ENCODE data around the gene SRGAP2B.
"Not testable (repeated sequence)": the region's sequence is repeated elsewhere in the genome, so short reads cannot be mapped to it uniquely, and the experiment has no call there.

The SRGAP2B gene

DNA sequence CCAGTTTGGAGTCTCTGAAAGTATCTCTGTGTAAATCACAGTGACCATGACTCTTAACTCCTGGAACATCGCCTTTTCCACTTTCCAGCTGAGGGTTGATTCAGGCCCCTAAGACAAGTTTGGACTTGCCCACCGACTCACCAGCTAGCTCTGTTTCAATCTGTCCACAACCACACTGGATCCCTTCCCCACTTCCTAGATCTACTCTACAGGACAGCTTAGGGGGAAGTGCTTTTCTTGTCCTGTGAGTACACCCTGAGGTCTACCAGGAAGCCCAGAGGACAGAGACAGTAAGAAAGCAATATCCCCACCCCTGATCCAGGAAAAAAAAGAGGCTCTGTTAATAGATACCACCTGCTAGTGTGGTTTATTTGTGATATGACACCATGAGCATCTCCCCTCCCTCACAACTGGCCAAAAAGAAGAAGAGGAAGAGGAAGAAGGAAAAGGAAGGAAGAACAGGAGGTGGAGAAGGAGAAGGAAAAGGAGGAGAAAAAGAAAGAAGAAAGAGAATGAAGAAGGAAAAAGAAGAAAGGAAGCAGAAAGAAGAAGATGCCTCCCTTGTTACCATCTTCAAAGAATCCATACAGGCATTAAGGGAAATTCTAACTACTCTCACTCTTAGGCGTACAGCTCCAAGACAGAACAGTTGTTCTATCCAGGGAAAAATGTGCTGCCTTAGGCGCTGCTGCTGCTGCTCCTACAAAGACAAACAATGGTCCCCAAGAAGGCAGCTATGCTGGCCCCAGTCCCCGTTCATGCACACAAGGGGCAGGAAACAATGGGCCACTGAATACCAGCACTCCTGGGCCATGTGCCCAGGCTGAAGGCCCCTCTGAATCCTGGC, 96.8 kb downstream of the SRGAP2B start:
- not testable (repeated sequence) for DNase-seq (ENCODE audit: low read depth)

DNA sequence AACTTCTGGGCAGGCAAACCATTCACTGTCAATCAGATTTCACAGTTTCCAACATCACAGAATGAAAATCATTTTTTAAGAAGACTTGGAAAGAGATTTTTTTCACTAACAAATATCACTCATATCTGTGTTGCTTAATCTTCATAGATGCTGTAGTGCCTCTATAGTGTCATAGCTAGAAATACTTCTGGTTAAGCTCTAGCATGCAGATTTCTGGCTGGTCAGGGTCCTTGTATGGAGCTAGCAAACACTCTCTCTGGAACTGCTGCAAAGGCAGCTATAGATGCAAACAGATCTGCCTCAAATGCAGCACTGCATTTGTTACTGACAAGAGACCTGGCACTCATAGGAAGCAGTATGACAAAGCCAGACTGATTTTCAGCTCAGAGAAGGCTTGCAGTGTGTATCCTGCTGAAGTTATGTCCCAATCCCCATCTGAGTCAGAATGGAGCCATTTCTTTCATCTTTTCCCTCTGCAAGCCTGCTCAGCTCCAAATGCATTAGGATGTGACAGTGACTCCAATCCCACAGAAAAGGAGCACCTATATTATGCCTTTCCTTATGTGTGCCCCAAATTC, 99.2 kb downstream of the SRGAP2B start:
- DNase-seq (ENCODE audit: low read depth), result peak; percentile 4

DNA sequence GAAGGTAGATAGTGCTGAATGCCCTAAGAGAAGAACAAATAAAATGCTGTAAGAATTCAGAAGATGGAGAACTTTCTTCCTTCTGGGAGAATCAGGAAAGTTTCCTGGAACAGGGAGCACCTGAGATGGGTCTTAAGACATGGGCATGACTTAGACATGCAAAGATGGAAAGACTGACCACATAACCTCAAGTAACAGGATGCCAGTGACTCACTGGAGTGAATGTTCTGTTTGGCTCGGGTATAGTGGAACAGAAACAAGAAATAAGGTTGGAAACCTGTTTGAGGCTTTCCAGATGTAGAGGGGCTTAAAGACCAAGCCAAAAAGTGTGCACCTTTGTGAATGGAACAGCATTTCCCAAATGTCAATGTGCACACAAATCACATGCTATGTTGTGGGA, 102.2 kb downstream of the SRGAP2B start:
- DNase-seq (ENCODE audit: low read depth), result peak; percentile 51

DNA sequence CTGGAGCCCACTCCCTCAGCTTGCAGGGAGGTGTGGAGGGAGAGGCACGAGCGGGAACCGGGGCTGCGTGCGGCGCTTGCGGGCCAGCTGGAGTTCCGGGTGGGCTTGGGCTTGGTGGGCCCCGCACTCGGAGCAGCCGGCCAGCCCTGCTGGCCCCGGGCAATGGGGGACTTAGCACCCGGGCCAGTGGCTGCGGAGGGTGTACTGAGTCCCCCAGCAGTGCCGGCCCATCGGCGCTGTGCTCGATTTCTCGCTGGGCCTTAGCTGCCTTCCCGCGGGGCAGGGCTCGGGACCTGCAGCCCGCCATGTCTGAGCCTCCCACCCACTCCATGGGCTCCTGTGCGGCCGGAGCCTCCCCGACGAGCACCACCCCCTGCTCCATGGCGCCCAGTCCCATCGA, 104.5 kb downstream of the SRGAP2B start:
- not testable (repeated sequence) for DNase-seq (ENCODE audit: low read depth)

DNA sequence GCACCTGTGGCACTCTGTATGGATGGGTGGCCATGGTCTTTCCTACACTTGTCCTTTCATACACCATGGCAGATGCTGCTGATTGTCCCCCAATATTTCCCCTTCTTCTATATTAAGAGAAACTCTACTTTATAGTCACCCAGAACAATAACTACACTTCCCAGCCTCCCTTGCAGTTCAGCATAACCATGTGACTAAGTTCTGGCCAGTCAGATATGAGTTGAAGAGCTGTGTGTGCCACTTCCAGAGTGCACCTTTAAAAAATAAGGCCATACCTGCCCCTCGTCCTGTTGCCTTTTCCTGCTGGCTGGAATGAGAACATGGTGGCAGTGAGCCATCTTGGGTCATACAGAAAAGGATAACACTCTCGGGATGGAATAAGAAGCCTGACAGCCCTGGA, 108.0 kb downstream of the SRGAP2B start:
- not testable (repeated sequence) for DNase-seq (ENCODE audit: low read depth)

DNA sequence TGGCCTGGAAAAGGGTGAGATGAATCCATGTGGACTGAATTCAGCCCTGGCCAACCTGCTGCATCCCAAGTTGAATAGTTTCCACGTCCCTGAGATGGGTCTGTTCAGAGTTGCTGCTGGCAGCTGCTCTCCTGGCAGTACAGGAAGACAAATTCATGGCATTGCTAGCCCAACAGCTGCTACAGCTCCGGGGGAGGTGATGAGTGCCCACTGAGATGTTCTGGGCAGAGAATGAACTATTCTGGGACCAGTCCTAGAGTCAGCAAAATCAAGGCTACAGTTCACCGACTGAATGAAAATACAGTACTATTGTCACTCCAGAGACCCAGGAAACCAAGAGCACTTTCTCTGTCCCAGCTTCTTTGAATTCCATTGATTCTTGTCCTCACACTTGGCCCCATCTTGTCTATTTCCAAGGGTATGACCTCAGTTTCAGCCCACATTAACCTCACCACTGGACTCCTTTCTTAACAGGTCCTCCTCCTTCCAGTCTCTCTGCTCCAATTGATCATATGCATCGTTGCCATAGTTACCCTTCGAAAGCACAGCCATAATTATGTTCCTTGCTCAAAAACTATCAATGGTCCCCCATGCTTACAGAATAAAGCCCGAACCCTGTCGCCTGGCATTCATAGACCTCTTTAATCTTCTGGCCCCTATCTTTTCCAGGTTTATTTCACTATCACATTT, 108.8 kb downstream of the SRGAP2B start:
- DNase-seq (ENCODE audit: low read depth), result not testable (repeated sequence)

DNA sequence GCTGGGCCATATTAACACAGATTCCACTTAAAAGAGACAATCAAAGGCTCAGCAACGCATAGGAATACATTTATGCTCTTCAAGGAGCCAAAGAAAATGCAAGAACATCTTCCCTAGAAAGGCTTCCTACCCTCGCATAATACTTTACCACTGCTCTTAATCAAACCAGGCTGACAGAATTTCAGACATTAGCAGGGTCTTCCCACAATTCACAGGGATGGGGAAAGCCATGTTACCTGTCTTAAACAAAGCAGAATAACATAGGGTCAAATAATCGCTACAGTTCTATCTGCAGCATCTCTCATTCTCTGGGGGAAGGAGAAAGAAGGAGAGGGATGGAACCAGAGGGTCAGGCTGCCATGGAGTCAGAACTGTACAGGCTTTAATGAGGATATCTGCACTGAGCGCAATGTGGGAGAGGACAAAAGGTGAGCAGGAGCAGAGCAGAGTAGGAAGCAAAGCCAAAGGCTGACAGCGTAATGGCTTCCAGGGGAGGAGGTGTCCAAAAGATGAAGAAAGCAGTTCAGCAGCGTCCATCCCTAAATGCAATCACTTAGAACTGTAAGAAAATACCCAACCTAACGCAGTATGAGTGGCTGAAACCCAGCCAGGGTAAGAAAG, 109.5 kb downstream of the SRGAP2B start:
- DNase-seq (ENCODE audit: low read depth), result not testable (repeated sequence)

DNA sequence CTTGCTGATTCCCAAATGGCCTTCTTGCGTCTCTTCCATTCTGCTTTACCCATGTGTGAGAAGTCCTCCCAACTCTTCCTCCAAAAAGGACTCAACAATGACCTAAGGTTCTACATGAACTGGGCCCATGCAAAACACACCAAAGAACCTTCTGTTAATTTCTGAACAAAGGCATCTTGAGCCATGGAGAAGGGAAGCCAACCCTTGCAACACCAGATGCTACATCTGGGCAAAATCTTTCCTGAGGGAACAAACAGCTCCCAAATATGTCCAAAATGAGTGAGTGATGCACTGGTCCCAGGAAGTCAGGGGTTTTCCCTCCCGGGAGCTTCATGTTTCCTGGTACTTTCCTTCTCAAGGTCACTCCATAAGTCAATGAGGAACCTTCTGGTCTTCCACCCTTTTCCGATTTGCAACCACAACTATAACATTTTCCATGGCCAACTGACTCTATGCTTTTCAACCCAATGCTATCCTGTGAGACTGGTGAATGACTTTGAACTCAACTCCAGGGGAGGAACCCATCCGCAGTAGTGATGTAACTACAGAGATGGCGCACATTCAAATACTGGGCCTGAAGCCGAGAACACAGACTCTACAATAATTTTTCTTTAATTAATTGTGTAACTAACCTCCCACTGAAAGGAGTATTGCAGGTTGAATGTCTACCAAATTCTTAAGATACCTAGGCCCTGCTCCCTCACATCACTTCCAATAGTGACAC, 112.2 kb downstream of the SRGAP2B start:
- DNase-seq (ENCODE audit: low read depth), result not testable (repeated sequence)

DNA sequence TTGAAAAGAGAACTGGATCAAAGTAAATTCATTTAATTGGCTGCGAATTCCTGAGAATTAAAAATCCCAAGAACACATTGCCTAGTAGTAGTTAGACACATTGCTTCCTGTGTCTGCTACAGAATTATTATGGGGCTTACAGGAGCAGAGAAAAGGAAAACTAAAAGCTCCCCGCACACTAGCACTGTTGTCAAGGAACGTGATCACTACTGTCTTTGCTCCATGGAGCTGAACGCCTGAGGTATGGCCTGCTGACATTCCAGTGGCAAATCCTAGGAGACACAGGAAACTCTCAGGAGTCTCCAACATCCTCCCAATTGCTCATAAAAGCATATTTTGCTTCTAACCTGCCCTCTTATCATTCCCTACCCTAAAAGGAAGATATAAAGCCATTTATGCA, 114.0 kb downstream of the SRGAP2B start:
- not testable (repeated sequence) for DNase-seq (ENCODE audit: low read depth)

DNA sequence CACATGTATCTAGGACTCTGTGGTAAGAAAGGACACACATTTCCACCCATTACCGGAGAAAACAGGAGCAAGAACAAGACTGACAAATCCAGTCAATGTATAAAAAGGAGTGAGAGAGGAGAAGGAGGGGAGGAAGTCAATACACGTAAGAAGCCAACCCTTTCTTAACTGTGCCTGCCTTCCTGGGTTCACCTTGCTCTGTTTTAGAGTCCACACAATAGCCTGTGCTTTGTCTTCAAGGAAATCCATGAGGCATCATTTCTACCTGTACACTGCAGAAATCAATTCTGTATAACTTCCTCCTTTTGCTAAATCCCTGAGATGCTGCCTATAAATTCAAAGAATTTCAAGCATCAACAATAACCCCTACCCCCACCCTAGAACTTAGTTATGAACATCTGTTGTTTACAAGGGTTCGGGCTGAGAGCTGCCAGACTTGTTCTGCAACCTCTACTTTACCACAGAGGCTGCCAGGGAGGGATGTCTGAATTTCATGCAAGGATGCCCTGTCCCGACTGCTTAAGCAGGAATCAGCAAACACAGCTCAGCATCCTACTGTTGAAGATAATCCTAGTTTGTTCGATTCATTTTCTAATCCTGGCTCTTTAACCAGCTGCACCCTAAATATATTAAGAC, 115.0 kb downstream of the SRGAP2B start:
- not testable (repeated sequence) for DNase-seq (ENCODE audit: low read depth)

DNA sequence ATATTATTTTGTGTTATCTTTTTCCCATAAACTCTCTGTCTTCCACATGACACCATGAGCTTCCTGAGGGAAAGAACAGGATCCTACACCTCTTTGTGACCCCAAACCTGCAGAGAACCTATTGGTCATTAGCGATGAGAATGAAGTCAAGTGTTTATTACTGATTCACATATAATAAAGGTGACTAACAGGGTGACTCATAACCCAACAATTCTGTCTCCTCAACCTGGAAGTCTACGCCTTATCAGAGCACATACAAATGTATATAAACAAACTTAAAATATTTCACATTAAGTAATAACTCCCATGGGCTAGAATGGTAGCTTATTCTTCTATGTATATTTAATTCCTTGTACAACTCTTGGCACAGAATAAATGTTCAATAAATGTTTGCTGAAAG, 117.3 kb downstream of the SRGAP2B start:
- DNase-seq (ENCODE audit: low read depth), result not testable (repeated sequence)

DNA sequence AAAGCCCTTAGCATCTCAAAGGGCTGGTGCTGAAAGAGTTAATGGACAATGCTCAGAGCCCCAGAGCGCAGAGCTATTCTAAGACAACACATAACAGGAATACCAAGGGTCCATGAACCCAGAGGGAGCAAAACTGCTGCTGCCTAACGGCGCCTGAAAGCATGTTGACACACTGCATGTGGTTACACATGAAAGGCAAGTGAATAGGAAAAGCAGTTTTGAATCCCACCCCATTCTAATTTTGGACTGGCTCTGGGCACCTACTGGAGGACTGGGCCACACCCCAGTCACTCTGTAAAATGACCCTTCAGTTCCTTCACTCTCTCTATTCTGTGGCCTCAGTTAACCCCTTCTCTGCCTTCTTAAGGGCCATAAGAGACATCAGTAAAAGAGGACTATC, 123.2 kb downstream of the SRGAP2B start:
- DNase-seq (ENCODE audit: low read depth), result not testable (repeated sequence)

DNA sequence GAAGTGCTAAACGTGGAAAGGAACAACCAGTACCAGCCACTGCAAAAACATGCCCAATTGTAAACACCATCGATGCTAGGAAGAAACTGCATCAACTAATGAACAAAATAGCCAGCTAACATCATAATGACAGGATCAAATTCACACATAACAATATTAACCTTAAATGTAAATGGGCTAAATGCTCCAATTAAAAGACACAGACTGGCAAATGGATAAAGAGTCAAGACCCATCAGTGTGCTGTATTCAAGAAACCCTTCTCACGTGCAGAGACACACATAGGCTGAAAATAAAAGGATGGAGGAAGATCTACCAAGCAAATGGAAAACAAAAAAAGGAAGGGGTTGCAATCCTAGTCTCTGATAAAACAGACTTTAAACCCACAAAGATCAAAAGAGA, 128.6 kb downstream of the SRGAP2B start:
- DNase-seq (ENCODE audit: low read depth), result not testable (repeated sequence)

DNA sequence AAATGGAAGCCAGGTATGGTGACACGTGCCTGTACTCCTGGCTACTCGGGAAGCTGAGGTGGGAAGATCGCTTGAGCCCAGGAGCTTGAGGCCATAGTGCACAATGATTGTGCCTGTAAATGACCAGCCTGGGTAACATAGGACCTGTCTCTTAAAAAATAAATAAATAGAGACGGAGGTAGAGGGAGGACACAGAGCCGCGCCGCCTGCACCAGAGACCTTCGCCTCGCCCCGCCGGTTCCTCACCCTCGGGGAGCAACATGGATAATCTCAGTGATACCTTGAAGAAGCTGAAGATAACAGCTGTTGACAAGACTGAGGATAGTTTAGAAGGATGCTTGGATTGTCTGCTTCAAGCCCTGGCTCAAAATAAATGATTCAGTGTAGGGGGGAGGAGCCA, 130.4 kb downstream of the SRGAP2B start:
- DNase-seq (ENCODE audit: low read depth), result not testable (repeated sequence)

DNA sequence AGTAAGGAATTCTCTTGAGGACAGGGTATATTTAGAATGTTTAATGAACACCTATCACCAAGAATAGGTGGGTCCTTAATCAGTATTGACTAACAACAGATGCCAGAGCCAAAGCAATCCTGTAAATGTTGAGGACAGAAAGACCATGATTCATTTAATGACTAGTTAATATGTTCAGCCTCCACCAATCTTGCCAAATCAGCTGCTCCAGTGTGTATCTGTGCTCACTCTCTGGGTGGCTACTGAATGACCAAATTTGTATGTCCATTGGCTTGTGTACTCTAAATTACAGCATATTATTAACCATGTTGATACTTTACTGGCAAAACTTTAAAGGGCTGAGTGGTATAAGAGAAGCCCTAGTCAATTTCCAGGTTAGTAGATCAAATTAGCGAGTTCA, 130.9 kb downstream of the SRGAP2B start:
- not testable (repeated sequence) for DNase-seq (ENCODE audit: low read depth)

DNA sequence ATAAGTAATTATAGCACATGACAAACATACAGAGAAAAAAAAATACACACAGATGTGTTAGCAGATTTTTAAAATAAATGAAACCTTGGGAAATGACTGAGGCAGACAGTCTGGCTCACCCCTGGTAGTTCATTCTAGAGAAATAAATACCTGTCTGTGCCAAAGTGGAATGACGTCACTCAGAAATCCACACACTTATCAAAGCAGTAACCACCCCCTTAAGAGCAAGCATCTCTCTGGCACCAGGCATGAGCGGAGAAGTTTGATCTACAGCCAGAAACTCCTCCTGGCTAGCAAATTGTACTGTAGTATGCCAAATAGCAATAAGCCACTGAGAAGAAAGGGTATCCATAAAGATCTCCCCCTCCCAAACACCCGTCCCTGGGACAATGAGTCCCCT, 131.6 kb downstream of the SRGAP2B start:
- not testable (repeated sequence) for DNase-seq (ENCODE audit: low read depth)

DNA sequence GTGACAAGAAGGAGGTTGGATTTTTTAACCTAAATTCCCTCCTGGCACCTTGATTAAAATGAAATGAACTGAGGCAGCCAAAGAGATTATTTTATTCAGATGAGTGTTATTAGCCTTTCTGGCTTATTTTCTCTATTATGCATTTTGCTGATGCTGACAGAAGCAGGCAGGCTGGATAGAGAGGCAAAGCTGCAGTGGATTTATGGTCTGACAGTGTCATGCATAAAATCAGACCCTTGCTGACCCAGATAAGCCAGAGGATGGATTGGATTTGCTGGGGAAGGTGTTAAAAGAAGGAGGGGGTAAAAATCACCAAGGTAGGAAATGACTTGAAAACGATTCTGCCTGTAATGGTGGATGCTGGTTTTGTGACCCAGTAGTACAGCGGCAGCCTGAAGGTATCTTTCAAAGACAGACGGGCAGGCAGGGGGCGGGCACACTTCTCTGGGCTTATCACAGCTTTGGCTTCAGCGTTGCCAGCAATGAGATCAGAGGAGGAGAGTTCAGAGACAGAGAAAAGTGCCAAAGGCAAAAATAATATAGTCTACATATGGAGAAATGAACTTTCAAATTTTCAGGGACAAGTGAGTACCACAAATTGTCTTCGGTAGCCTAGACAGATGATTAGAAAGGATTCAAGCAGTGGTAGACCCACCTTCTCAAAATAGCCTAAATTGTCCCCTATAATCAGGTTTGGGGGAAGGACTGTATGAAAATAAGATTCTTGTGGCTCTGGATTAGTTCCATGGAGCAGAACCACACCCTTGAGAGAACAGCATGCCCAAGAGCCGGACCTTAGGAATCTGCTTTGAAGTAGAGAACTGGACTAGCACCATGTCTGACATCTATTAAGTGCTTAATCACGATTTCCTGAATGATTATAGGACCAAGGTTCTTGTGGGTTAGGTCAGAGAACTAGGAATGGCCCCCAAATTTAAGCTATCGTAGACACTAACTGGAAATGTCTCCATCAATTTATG, 133.2 kb downstream of the SRGAP2B start:
- DNase-seq (ENCODE audit: low read depth), result not testable (repeated sequence)

DNA sequence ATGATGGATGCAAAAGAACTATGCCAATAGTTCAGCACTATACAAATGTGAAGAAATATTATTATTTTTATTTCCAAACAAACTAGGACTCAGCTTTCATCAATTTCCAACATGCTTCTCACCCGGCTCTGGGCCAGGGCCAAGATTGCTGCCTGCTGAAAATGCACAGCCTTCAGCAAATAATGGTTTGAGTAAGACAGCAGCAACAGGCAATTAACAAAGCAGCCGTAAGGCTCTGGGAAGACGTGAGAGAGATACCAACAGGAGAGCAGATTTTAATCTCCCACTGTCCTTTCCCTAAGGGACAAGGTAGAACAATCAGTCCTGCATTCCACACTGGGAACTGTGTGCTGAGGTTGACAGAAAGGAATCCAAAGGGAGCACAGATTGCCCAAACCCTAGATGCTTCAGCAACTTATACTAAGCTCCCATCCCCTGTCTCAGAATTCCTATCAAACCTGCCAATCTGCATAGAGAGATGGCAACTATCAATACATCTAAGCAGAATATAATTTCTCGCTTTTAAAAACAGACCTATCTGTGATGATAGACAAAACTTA, 134.1 kb downstream of the SRGAP2B start:
- not testable (repeated sequence) for DNase-seq (ENCODE audit: low read depth)

DNA sequence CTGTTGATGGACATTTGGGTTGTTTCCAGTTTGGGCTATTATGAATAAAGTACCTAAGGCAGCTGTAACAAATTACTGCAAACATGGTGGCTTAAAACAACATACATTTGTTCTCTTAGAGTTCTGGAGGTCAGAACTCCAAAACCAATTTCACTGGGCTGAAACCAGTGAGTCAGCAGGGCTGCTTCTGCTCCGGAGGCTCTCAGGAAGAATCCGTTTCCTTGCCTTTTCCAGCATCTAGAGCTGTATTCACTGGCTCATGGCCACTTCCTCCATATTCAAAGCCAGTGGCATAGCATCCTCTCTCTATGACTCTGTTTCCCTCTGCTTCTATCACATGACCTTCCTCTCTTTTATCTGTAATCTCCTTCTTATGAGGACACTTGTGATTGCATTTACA, 146.7 kb downstream of the SRGAP2B start:
- DNase-seq (ENCODE audit: low read depth), result not testable (repeated sequence)

DNA sequence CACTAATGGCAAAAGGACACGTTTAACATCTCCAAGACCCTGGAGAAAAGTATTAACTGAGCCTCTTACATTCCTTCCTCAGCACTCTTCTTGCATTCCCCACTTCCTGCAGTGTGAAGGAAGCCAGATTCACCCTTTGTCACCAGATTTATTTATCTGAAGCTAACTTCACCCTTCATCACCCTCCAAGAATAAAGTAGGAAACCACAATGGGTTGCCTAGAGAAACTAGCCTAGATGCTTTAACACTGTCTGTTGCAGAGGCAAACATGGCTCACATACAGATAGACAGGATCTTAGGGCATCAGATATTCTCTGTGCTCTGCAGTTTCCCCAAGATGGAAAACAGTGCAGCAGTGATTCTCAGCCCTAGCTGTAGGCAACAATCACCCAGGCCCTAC, 147.6 kb downstream of the SRGAP2B start:
- DNase-seq (ENCODE audit: low read depth), result not testable (repeated sequence)

All from non-pigmented ciliary epithelial cell (primary cell).